Mucosa of descending colon (tissue), 3 donors: ENCODE data around the gene EXOC2. TPM values are rescaled to one million over a fixed set of nuclear protein-coding genes. Genes with fewer than 3 reads are reported as not detected.

Experiments
- ATAC-seq: fragments of 200-7000 bp; cut with Tn5 transposase; one replicate; pipeline ENCODE4 v1.9.1; 2020; ENCODE audit warnings: mild to moderate bottlenecking, moderate library complexity
- DNase-seq, 3 donors: peaks; one replicate each; pipeline ENCODE4 v3.0.0-alpha.2; 2020
- H3K36me3 ChIP-seq: fragments of 200-600 bp; one replicate; pipeline ENCODE4 v1.8.0; 2021; ENCODE audit warnings: low read depth, mild to moderate bottlenecking
- H3K4me1 ChIP-seq: fragments of 200-600 bp; one replicate; pipeline ENCODE4 v1.8.0; 2021; ENCODE audit warnings: low read depth, mild to moderate bottlenecking
- H3K4me3 ChIP-seq: fragments of 200-600 bp; one replicate; pipeline ENCODE4 v1.8.0; 2021; ENCODE audit warnings: mild to moderate bottlenecking
- H3K9me3 ChIP-seq: fragments of 200-600 bp; one replicate; pipeline ENCODE4 v1.8.0; 2021; ENCODE audit warnings: mild to moderate bottlenecking
- CTCF ChIP-seq: fragments of 200-600 bp; IDR thresholded peaks from one replicate; pipeline ENCODE4 v1.8.0; 2022; ENCODE audit warnings: antibody characterized with exemption, mild to moderate bottlenecking
- intact Hi-C, 2 donors: fragments of 100-400 bp; cut with DNase I in 1 of 2; cut with micrococcal nuclease in 1 of 2; formaldehyde crosslinking; loops; one replicate each; pipeline versions ENCODE4 v1.11.0 to v1.11.1; 2022; cut with DNase I, micrococcal nuclease
- total RNA-seq, 3 donors: library from RNA; stranded (reverse); fragmentation: NEBNext Ultra II Directional in 2 of 3; extraction: Animal tissue kit (Norgen Biotek cat#: 25700) in 2 of 3; gene quantifications; one replicate each; pipeline versions ENCODE4 v1.2.1 to v1.2.4, GENCODE V29; 2021 to 2023
- donor health status: DM: no; HTN: no; CAD: no; lungs with moderate emphysema.
- donor health status: DM: no; HTN: no; CAD: no.
- donor health status: DM: no; HTN: yes; CAD: no.

EXOC2 gene
- total RNA-seq, 3 donors from 2014 or later, result 13.1 to 20.9 (median 17.3) TPM

- Histone ChIP-seq H3K4me3 (no peak overlapping the region), H3K36me3 (no peaks in the 10 kb centered on the region), H3K4me1 (no peaks in the 10 kb centered on the region), H3K9me3 (no peaks in the 10 kb centered on the region)
- no peak for ATAC-seq
- intact Hi-C loops, result no loop called here
- no peak for DNase-seq
- no peak for TF ChIP-seq CTCF
Measured at GRCh38 chr6:484746-485145, 208.2 kb downstream of the EXOC2 start.

DNA sequence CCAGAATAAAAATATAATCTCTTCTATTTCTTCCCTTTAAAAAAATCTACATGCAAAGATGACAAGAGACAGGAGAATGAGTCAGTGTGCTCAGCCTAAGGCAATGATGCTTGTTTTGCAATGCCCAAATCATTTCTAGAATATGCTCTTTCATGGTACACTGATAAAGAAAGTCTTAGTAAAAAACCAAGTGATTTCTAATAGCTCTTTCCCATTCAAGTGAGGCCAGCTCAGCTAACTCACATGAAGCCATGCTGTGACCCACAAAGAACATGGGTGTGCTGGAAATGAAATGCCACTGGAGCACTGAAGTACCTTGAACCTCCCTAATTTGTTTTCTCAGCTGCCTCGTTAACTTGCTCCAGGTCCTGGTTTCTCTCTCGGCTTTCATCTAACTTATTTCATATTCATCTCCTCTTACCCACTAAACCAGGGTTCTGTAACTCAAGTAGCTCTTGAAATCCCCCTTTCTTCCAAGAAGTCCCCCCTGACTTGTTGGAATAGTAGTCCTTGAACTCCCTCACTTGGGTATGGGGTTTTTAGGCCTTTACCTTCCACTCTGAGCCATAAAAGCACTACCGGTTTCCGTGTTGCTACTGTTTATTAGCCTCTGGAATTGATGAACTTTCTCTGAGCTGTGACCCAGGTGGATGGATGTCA lies 208.7 kb downstream of the EXOC2 start:
- no peak for TF ChIP-seq CTCF
- DNase-seq (no peak), ATAC-seq (no peak)
- H3K9me3 ChIP-seq, result no peaks in the 10 kb centered on the region
- H3K36me3 ChIP-seq, result no peaks in the 10 kb centered on the region
- no peaks in the 10 kb centered on the region for H3K4me1 ChIP-seq
- intact Hi-C loops, result no loop called here
- no peak overlapping the region for H3K4me3 ChIP-seq

DNA sequence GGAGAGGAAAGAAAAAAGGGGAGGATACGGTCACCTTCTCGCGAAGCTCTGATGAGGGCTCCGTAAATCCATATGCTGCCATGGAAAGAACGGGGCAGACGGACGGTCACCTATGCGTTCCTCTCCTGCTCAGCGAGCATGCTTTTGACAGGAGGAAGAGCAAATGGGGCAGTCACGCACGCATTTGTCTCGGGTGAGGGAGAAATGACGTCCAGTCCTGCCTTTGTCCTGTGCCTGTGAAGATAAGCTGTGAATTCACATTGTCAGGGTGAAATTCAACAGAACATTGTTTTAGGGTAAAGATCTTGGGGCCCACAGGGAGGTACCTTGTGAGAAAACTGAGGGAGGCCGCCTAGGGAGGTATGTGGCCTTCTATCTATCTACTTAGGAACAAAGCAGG lies 217.6 kb downstream of the EXOC2 start:
- no peak for DNase-seq
- Histone ChIP-seq H3K4me3 (no peak overlapping the region), H3K4me1 (no peaks in the 10 kb centered on the region), H3K9me3 (no peaks in the 10 kb centered on the region), H3K36me3 (no peaks in the 10 kb centered on the region)
- no peak for ATAC-seq
- TF ChIP-seq CTCF, result no peak
- intact Hi-C loops, result no loop called here

GRCh38 chr6:474453-475185 lies 218.3 kb downstream of the EXOC2 start:
- DNase-seq (peak; percentile 50 to 80 (median 57)), ATAC-seq (peak; percentile 91)
- H3K4me1 ChIP-seq, result no peaks in the 10 kb centered on the region
- no peak overlapping the region for H3K4me3 ChIP-seq
- intact Hi-C loops, result no loop called here
- TF ChIP-seq CTCF, result no peak
- no peaks in the 10 kb centered on the region for H3K9me3 ChIP-seq
- H3K36me3 ChIP-seq, result no peaks in the 10 kb centered on the region

DNA sequence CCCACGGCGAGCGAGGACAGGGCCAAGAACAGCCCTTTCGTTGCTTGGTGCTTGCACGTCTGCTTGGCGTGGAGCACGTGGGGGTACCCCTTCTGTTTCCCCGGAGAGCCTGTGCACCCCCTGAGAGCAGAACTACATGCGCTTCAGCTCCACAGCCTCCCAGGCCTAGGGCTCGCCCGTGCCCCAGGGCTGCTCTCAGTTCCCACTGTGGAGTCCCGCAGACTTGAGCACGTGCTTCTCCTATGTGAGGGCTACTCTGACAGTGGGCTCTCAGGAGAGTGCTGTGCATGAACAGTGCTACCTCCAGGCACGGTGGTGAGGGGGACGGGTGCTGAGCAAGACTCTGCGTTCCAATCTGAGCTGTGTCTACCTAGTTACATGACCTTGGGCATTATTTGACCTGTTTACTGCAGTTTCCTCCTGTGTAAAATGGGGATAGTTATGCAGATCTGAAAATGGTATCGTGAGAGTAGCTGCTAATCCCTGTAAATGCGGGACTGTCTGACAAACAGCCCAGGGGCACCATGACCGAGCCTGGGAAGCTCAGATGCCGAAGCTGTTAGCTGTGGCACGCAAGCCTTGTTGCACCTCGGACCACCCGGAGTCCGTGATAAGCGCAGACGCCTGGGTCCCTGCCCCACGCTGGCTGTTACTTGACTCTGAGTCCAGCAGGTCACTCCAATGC lies 219.0 kb downstream of the EXOC2 start:
- Histone ChIP-seq H3K4me3 (no peak overlapping the region), H3K4me1 (no peaks in the 10 kb centered on the region), H3K36me3 (no peaks in the 10 kb centered on the region), H3K9me3 (no peaks in the 10 kb centered on the region)
- DNase-seq, result no peak
- intact Hi-C loops, result no loop called here
- no peak for TF ChIP-seq CTCF
- peak; percentile 16 for ATAC-seq
